ENCODE results near the gene CELA3A. TPM values are rescaled to one million over a fixed set of nuclear protein-coding genes. Genes with fewer than 3 reads are reported as not detected.

CELA3A gene
- total and polyA plus RNA-seq, 2 of the 13 experiments (the other 11 are each of a cell fraction or from before 2014, with no cell fraction given), result 0.09 TPM; not detected in 1

- TF ChIP-seq GFI1 (CRISPR knock-in tag; IDR thresholded peaks at IDR 0.05; ENCODE audit: borderline replicate concordance) (peak; percentile 12; the same call in 1 of the 2 replicates), NFYC (CRISPR knock-in tag; IDR thresholded peaks at IDR 0.05) (no peak), HOXD1 (CRISPR knock-in tag; IDR thresholded peaks at IDR 0.05) (0 out of 2 replicates have a peak, but pooled peaks have one; percentile 37), PCBP2 (optimal IDR thresholded peaks at IDR 0.05; ENCODE audit: low read depth, low read length, poor library complexity, severe bottlenecking) (no peak), ZNF205 (CRISPR knock-in tag; IDR thresholded peaks at IDR 0.05) (no peak), ZNF580 (CRISPR knock-in tag; IDR thresholded peaks at IDR 0.05; ENCODE audit: borderline replicate concordance, low read depth) (0 out of 2 replicates have a peak, but pooled peaks have one; percentile 6), ZNF251 (CRISPR knock-in tag; IDR thresholded peaks at IDR 0.05) (no peak), ATF5 (CRISPR knock-in tag; IDR thresholded peaks at IDR 0.05; ENCODE audit: low read depth) (no peak), ZNF329 (CRISPR knock-in tag; IDR thresholded peaks at IDR 0.05; ENCODE audit: low read depth) (no peak), ZNF776 (CRISPR knock-in tag; IDR thresholded peaks at IDR 0.05) (no peak), NR2F1 (CRISPR knock-in tag; IDR thresholded peaks at IDR 0.05) (no peak), ZNF652 (CRISPR knock-in tag; IDR thresholded peaks at IDR 0.05; ENCODE audit: borderline replicate concordance, low read depth) (peak; percentile 70), E2F1 (CRISPR knock-in tag; IDR thresholded peaks at IDR 0.05) (no peak), ZNF615 (CRISPR knock-in tag; IDR thresholded peaks at IDR 0.05; ENCODE audit: borderline replicate concordance) (no peak), ZNF256 (CRISPR knock-in tag; conservative IDR thresholded peaks at IDR 0.05) (0 out of 2 replicates have a peak, but pooled peaks have one; percentile 17), ARNTL (CRISPR knock-in tag; IDR thresholded peaks at IDR 0.05) (0 out of 2 replicates have a peak, but pooled peaks have one; percentile 16), SAP130 (CRISPR knock-in tag; IDR thresholded peaks at IDR 0.05; ENCODE audit: low read depth) (0 out of 2 replicates have a peak, but pooled peaks have one; percentile 8), PCBP1 (IDR thresholded peaks at IDR 0.05; ENCODE audit: borderline replicate concordance, low read depth, low read length) (no peak), ELF3 (CRISPR knock-in tag; IDR thresholded peaks at IDR 0.05) (no peak), ADNP (CRISPR knock-in tag; IDR thresholded peaks at IDR 0.05) (peak; percentile 40; the same call in 1 of the 2 replicates), STAT5B (CRISPR knock-in tag; IDR thresholded peaks at IDR 0.05) (no peak), MEIS1 (CRISPR knock-in tag; IDR thresholded peaks at IDR 0.05; ENCODE audit: borderline replicate concordance) (no peak), ZNF704 (CRISPR knock-in tag; IDR thresholded peaks at IDR 0.05; ENCODE audit: borderline replicate concordance) (no peak), HOXA5 (CRISPR knock-in tag; IDR thresholded peaks at IDR 0.05) (no peak)
Observed at GRCh38 chr1:22024485-22025367, 23.3 kb downstream of the CELA3A start (continued).
